NCI-H2196 treated with DMSO at 0.1 percent for 48 hours (cell line): ENCODE measurements around the gene ARID2.

ENCODE experiments used
- DNase-seq: peaks from one replicate; lab custom pipeline; 2025; ENCODE audit not compliant: unreplicated experiment; lab: John Stamatoyannopoulos, UW

ARID2 gene

GRCh38 chr12:45850302-45850701 lies 120.8 kb downstream of the ARID2 start:
- no peak for DNase-seq

GRCh38 chr12:45852508-45852907 lies 123.0 kb downstream of the ARID2 start:
- DNase-seq, result no peak

- no peak for DNase-seq
Measured at GRCh38 chr12:45853550-45853949, 124.0 kb downstream of the ARID2 start.

- DNase-seq, result no peak
Measured at GRCh38 chr12:45863332-45863731, 133.8 kb downstream of the ARID2 start.

- no peak for DNase-seq
Measured at GRCh38 chr12:45866299-45866698, 136.8 kb downstream of the ARID2 start.

- no peak for DNase-seq
Measured at GRCh38 chr12:45872446-45872845, 142.9 kb downstream of the ARID2 start.

GRCh38 chr12:45877069-45877468 lies 147.6 kb downstream of the ARID2 start:
- DNase-seq, result no peak

GRCh38 chr12:45878630-45879255 lies 149.2 kb downstream of the ARID2 start:
- no peak for DNase-seq

GRCh38 chr12:45879363-45879895 lies 149.9 kb downstream of the ARID2 start:
- DNase-seq, result no peak

GRCh38 chr12:45880533-45880932 lies 151.0 kb downstream of the ARID2 start:
- no peak for DNase-seq

GRCh38 chr12:45883187-45883586 lies 153.7 kb downstream of the ARID2 start:
- DNase-seq, result no peak

GRCh38 chr12:45886685-45887084 lies 157.2 kb downstream of the ARID2 start:
- no peak for DNase-seq

GRCh38 chr12:45887544-45887943 lies 158.0 kb downstream of the ARID2 start:
- no peak for DNase-seq

- DNase-seq, result no peak
Measured at GRCh38 chr12:45890276-45890675, 160.8 kb downstream of the ARID2 start.

- no peak for DNase-seq
Measured at GRCh38 chr12:45893240-45893639, 163.7 kb downstream of the ARID2 start.

GRCh38 chr12:45895961-45896360 lies 166.5 kb downstream of the ARID2 start:
- DNase-seq, result no peak

GRCh38 chr12:45898094-45898493 lies 168.6 kb downstream of the ARID2 start:
- no peak for DNase-seq

GRCh38 chr12:45907955-45908354 lies 178.4 kb downstream of the ARID2 start:
- no peak for DNase-seq

GRCh38 chr12:45909041-45909713 lies 179.7 kb downstream of the ARID2 start:
- DNase-seq, result peak; percentile 44

- no peak for DNase-seq
Measured at GRCh38 chr12:45912774-45913173, 183.3 kb downstream of the ARID2 start.

- DNase-seq, result no peak
Measured at GRCh38 chr12:45913631-45914030, 184.1 kb downstream of the ARID2 start.

- no peak for DNase-seq
Measured at GRCh38 chr12:45914090-45914489, 184.6 kb downstream of the ARID2 start.

- no peak for DNase-seq
Measured at GRCh38 chr12:45915405-45915804, 185.9 kb downstream of the ARID2 start.
